ENCODE results near the gene PLA2G5. TPM values are rescaled to one million over a fixed set of nuclear protein-coding genes. Genes with fewer than 3 reads are reported as not detected.
A peak's percentile ranks its signal among the peaks of the same experiment; 100 is the strongest.

The PLA2G5 gene
- total and polyA plus RNA-seq, 9 of the 15 experiments (the other 6 are each of a cell fraction or from before 2014, with no cell fraction given), result not detected

DNA sequence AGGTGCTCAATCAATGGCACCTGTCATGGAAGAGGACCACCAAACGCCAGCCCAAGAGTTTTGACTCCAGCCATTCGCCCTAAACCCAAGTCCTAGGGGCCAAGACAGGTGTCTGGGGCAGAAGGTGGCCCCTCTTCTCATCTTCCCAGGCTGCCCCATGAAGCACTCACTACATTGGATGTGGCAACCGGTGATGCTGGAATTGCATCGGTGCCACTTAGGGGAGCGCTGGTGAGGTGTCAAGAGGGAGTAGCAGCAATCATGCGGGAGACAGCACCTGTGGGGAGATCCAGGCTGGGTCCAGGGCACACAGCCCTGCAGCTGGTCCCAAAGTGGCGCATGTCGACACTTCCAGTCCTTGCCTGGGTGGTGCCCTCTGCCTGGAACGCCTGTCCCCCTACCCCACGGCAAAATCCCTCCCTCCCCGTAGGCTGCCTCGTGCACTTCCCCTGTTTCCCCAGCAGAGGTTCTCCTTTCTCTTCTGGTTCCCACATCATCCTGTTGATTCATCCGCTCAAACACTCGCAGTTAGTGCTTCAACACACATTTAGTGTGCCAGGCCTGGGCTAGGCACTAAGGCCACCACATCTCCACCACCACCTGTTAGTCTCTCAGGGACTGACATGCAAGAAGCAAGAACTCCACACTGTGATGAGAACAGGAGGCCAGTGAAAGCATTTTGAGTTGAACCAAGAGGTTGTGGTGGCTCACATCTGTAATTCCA is 30.8 kb downstream of the PLA2G5 start (continued):
- peak; percentile 88 to 93 for TF ChIP-seq RAD21 (CRISPR knock-in tag; conservative IDR thresholded peaks at IDR 0.05 in 1 of 2, IDR thresholded peaks at IDR 0.05 in 1 of 2)
- TF ChIP-seq, protein P1, sequence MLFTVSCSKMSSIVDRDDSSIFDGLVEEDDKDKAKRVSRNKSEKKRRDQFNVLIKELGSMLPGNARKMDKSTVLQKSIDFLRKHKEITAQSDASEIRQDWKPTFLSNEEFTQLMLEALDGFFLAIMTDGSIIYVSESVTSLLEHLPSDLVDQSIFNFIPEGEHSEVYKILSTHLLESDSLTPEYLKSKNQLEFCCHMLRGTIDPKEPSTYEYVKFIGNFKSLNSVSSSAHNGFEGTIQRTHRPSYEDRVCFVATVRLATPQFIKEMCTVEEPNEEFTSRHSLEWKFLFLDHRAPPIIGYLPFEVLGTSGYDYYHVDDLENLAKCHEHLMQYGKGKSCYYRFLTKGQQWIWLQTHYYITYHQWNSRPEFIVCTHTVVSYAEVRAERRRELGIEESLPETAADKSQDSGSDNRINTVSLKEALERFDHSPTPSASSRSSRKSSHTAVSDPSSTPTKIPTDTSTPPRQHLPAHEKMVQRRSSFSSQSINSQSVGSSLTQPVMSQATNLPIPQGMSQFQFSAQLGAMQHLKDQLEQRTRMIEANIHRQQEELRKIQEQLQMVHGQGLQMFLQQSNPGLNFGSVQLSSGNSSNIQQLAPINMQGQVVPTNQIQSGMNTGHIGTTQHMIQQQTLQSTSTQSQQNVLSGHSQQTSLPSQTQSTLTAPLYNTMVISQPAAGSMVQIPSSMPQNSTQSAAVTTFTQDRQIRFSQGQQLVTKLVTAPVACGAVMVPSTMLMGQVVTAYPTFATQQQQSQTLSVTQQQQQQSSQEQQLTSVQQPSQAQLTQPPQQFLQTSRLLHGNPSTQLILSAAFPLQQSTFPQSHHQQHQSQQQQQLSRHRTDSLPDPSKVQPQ (CRISPR knock-in tag; IDR thresholded peaks at IDR 0.05; ENCODE audit: borderline replicate concordance), result no peak
- TF ChIP-seq, protein P2, sequence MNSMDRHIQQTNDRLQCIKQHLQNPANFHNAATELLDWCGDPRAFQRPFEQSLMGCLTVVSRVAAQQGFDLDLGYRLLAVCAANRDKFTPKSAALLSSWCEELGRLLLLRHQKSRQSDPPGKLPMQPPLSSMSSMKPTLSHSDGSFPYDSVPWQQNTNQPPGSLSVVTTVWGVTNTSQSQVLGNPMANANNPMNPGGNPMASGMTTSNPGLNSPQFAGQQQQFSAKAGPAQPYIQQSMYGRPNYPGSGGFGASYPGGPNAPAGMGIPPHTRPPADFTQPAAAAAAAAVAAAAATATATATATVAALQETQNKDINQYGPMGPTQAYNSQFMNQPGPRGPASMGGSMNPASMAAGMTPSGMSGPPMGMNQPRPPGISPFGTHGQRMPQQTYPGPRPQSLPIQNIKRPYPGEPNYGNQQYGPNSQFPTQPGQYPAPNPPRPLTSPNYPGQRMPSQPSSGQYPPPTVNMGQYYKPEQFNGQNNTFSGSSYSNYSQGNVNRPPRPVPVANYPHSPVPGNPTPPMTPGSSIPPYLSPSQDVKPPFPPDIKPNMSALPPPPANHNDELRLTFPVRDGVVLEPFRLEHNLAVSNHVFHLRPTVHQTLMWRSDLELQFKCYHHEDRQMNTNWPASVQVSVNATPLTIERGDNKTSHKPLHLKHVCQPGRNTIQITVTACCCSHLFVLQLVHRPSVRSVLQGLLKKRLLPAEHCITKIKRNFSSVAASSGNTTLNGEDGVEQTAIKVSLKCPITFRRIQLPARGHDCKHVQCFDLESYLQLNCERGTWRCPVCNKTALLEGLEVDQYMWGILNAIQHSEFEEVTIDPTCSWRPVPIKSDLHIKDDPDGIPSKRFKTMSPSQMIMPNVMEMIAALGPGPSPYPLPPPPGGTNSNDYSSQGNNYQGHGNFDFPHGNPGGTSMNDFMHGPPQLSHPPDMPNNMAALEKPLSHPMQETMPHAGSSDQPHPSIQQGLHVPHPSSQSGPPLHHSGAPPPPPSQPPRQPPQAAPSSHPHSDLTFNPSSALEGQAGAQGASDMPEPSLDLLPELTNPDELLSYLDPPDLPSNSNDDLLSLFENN (IDR thresholded peaks at IDR 0.05; ENCODE audit: low read depth in 2 of 2, low read length in 2 of 2), result no peak
- TF ChIP-seq, protein P3, sequence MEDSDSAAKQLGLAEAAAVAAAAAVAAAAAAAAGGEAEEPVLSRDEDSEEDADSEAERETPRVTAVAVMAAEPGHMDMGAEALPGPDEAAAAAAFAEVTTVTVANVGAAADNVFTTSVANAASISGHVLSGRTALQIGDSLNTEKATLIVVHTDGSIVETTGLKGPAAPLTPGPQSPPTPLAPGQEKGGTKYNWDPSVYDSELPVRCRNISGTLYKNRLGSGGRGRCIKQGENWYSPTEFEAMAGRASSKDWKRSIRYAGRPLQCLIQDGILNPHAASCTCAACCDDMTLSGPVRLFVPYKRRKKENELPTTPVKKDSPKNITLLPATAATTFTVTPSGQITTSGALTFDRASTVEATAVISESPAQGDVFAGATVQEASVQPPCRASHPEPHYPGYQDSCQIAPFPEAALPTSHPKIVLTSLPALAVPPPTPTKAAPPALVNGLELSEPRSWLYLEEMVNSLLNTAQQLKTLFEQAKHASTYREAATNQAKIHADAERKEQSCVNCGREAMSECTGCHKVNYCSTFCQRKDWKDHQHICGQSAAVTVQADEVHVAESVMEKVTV (CRISPR knock-in tag; IDR thresholded peaks at IDR 0.05), result peak; percentile 82
- TF ChIP-seq MAFK (IDR thresholded peaks at IDR 0.05; ENCODE audit: low read length), result no peak
- peak; percentile 83 for TF ChIP-seq SMC3 (conservative IDR thresholded peaks at IDR 0.05; ENCODE audit: insufficient read depth, low read depth, low read length)
- TF ChIP-seq STAG1 (CRISPR knock-in tag; IDR thresholded peaks at IDR 0.05; ENCODE audit: borderline replicate concordance), result peak; percentile 64; the same call in 1 of the 2 replicates
- TF ChIP-seq, protein P4, sequence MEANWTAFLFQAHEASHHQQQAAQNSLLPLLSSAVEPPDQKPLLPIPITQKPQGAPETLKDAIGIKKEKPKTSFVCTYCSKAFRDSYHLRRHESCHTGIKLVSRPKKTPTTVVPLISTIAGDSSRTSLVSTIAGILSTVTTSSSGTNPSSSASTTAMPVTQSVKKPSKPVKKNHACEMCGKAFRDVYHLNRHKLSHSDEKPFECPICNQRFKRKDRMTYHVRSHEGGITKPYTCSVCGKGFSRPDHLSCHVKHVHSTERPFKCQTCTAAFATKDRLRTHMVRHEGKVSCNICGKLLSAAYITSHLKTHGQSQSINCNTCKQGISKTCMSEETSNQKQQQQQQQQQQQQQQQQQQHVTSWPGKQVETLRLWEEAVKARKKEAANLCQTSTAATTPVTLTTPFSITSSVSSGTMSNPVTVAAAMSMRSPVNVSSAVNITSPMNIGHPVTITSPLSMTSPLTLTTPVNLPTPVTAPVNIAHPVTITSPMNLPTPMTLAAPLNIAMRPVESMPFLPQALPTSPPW (CRISPR knock-in tag; IDR thresholded peaks at IDR 0.05), result peak; percentile 48; the same call in 1 of the 2 replicates
- TF ChIP-seq ZNF3 (CRISPR knock-in tag; IDR thresholded peaks at IDR 0.05), result no peak
- no peak for TF ChIP-seq POLR2G (IDR thresholded peaks at IDR 0.05; ENCODE audit: low read depth, low read length)
- peak; percentile 65 for TF ChIP-seq CC2D1A (IDR thresholded peaks at IDR 0.05)
- no peak for TF ChIP-seq MCM7 (IDR thresholded peaks at IDR 0.05)
- TF ChIP-seq MAZ (CRISPR knock-in tag; conservative IDR thresholded peaks at IDR 0.05 in 1 of 2, IDR thresholded peaks at IDR 0.05 in 1 of 2), result 0 out of 4 replicates have a peak, but pooled peaks of 1 of the 2 experiments have one; percentile 24

All from K562 (cell line).